DMS153 treated with DMSO at 0.1 percent for 48 hours (cell line): ENCODE data around the gene NEDD4L.

ENCODE experiments used
- DNase-seq: peaks from one replicate; lab custom pipeline; 2025; ENCODE audit not compliant: unreplicated experiment; lab: John Stamatoyannopoulos, UW

Gene NEDD4L

DNA sequence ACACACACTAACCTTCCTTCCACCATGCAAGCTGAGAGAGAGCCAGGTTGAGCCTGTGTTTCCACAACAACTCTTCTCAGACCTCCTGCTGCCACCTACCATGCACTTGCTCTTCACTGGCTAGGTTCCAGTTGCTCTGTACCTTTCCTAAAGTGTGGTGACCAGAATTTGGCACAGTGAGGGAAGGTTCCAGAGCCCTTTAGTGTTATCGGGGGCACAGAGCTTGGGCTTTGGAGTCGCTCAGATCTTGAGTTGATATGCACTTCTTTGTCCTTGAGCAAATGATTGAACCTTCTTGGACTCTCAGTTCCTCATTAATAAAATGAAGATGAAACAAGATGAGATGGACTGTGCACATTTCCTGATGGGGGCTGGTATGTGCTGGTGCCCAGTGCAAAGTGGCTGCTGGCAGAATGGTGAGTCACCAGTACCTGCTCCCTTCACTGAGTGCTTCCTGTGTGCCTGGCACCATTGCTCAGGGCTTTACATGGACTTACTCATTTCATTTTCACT is 47.1 kb downstream of the NEDD4L start:
- no peak for DNase-seq

DNA sequence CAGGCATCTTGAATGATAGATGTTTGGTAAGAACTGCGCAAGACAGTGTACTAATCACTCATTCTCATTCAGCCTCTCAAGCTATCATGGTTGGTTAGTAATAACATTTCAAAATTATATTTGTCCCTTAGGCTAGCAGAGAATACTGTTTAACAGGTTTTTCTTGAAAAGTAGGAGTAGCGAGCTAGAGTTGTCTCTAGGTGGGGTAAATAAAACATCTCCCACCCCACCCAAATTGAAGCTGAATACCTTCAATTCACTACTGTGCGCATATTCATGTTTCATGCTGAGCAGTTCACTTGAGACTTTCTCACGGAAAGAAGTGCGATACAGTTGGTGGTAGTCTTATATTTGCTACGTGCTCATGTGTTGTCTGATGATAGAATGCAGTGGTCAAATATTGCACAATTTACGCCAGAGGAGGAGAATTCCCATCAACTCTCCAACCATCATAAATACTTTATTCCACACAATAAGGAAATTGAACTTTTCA is 49.3 kb downstream of the NEDD4L start:
- no peak for DNase-seq

- no peak for DNase-seq
Observed at GRCh38 chr18:58095222-58095621, 51.2 kb downstream of the NEDD4L start.

DNA sequence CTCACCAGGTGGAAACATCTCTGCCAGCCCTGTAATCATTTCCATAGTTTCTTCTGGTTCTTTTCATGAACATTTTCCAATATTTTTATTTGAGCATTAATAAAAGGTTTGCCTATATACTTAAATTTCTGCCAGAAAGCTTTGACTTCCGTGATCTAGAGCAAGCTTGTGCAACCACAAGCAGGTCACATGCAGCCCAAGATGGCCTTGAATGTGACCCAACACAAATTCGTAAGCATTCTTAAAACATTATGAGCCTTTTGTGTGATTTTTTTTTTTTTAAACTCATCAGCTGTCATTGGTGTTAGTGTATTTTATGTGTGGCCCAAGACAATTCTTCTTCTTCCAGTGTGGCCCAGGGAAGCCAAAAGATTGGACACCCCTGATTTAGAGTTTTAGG is 51.6 kb downstream of the NEDD4L start:
- DNase-seq: no peak

GRCh38 chr18:58096658-58097057 is 52.6 kb downstream of the NEDD4L start:
- no peak for DNase-seq

DNA sequence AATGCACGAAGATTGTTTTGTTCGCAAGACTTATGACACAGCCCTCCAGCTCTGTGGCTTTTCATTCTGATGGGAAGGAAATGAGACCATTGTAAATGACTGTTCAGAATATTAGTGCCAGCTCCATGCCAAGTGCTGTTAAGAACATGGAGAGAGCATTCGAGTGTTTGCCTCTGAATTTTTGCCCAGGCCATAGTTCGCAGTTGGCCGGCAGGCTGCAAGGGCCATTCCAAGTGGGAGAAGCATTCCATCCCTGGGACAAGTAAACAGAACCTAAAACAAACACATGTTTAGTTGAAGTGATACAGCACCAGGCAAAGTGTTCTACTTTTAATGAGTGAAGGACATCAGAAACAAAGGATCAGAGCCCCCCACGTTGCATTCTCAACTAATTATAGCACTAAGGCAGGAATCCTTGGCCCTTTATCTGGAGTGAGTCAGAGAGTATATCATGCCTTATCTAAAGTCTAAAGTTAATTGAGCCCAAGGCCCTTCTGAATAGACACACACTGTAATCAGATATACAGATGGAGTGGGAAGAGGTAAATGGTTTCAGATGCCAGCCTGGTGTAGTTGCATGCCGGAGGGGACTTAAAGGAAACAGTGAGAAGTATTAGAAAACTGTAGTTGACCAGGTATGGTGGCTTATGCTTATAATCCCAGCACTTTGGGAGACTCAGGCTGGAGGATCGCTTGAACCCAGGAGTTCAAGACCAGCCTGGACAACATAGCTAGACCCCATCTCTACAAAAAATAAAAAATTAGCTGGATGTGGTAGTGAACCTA is 53.3 kb downstream of the NEDD4L start:
- no peak for DNase-seq

DNA sequence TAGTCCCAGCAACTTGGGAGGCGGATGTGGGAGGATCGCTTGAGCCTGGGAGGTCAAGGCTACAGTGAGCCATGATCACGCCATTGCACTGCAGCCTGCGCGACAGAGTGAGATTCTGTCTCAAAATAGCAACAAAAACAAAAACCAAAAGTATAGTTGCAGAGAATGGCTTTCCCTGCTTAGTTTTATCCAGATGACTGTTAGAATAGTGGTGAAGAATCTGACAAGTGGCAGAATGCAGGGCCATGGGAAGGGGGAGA is 53.8 kb downstream of the NEDD4L start:
- DNase-seq: no peak

DNA sequence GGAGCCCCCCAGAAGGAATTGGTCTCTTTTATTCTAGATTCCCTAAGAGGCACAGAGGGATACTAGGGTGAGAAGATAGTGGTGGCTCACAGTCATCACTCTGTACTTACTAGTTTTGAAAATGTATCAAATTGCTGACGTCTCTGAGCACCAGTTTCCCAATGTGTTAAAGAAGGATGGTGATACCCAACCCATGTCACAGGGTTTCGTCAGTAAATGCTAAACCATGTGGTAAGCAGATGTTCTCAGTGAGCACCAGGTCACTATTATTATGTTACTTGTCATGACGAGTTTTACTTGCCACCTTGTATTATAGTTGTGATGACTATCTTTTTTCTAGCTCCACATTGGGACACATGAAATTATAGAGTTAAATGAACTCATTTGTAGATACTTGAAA is 54.7 kb downstream of the NEDD4L start:
- no peak for DNase-seq

GRCh38 chr18:58100154-58100553 is 56.1 kb downstream of the NEDD4L start:
- no peak for DNase-seq

GRCh38 chr18:58101291-58101794 is 57.3 kb downstream of the NEDD4L start:
- no peak for DNase-seq

DNA sequence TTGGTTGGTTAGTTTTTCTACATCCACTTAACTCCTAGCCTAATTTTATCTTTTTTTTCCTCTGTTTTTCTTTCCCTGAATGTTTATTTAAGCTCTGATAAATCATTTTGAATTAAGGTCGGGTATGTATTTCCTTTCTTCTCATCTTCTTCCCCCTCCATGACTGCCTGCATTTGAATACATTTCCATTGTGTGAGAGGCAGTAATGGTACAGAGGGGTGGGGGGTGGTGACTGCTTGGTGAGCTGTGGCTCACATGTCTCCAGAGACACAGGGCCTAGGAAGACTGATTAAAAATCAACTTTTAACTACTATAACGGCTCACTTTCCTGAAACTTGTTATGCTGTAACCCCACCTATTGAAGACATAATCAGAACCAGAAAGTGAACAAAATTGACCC is 58.0 kb downstream of the NEDD4L start:
- DNase-seq: no peak

- no peak for DNase-seq
Observed at GRCh38 chr18:58102875-58103274, 58.8 kb downstream of the NEDD4L start.

GRCh38 chr18:58103339-58103985 is 59.4 kb downstream of the NEDD4L start:
- DNase-seq: no peak

- no peak for DNase-seq
Observed at GRCh38 chr18:58104096-58104495, 60.1 kb downstream of the NEDD4L start.

DNA sequence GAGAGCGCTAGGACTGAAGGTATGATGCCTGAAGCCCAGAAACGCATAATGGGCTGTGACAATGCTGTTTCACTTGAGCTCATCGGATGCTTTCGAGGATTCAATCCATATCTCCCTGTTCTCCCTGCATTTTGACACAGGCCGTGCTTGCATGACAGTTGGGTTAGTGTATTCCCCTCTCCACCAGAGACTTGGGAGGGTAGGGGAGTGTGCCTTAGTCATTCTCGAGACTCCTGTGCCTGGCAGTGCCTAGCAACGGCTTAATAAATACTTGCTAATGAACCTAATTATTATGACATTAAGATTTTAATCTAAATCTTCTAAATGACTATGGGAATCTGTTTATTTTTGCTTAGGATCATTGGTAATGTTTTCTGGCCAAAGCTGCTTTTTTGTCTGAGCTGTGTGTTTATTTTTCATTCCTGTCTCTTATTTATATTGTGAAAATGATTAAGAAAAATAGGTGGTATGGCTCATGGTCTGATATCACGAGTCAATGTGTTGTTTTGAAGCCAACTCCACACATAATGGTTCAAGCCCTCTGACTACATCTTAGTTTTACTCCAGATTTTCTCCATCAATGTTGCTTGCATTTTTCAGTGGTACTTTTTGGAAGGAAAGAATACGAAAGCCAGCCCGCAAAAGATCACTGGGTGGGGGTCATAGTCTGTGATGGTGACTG is 61.3 kb downstream of the NEDD4L start:
- DNase-seq: no peak

DNA sequence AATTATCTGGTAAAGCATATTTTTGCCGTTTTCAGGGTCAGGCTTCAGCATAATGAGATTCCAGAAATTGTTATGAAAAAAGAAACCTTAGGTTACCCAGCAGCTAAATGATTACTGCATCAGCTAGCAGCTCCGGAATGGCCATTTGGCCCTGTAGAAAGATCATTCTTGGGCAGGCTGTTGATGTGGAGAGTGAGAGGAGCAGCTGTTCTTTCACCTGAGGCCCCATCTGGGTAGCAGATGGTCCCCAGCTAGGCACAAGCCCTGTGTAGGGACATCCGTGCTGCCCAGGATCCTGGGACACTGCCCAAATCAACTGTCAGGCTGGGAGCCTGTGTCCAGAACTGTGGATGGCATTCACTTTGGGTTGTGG is 61.8 kb downstream of the NEDD4L start:
- DNase-seq: no peak

DNA sequence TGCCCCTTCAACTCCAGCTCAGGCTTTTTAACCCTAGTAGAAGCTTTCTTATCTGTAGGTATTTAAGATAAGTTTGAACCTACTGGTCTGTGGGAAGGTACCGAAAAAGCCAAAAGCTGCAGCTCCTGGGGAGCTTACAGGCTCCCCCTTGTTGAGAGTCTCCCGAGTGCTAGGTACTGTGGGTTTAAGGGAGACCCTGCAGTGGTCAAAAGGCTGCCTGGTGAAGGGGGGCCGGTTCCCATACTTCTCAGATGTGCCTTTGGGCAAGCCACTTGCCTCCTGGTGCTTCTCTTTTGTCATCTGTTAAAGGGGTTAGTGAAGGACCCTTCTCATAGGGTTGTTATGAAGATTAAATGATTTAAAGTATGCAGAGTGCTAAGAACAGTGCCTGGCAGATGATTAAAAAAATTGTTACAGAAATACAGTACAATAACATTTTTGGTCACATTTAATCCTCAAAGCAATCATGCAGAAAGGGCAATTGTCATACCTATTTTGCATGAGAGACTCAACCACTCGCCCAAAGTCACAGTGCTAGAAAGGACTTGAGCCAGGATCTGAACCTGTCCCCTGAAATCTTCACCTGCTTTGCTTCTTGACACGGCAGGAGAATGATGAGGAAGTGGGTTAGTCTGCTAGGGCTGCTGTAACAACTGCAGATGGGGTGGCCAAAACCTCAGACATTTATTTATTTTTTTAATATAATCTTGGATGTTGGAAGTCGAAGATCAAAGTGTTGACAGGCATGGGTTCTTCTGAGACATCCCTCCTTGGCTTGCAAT is 62.5 kb downstream of the NEDD4L start:
- no peak for DNase-seq

- no peak for DNase-seq
Observed at GRCh38 chr18:58109256-58109655, 65.2 kb downstream of the NEDD4L start.

GRCh38 chr18:58110398-58110797 is 66.4 kb downstream of the NEDD4L start:
- no peak for DNase-seq

DNA sequence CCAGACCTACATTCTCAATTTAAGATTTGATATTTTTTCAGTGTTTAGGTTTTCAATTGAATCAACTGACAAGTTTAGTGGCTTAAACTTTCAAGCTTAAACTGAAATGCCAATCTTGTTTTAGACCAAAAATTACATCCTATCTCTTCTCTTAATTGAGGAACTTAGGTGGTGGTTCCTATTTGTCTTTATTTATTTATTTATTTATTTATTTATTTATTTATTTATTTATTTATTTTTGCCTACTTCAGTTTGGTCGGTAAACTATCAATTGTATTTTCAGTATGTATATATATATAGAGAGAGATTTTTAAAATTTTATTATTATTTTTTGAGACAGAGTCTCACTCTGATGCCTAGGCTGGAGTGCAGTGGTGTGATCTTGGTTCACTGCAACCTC is 68.1 kb downstream of the NEDD4L start:
- no peak for DNase-seq

DNA sequence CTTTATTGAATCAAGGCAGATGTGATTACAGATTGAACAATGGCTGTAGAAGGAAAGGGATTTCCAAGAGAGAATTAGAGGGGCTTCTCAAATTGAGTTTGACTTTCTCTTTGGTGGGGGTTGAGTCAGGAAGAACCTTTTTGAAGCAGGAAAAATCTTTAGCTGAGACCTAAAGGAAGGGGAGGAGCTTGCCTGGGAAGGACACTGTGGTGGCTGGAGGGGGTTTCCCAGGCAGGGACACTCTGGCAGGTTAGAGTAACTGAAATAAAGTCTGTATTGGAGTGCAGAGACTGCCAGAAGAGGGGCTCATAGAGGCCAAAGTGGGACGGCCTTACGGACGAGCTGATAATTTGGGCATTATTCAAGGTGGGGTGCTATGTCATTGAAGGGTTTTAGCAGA is 69.3 kb downstream of the NEDD4L start:
- DNase-seq: no peak
